Measurements from ENCODE around the gene IRX2. TPM values are rescaled to one million over a fixed set of nuclear protein-coding genes. Genes with fewer than 3 reads are reported as not detected.

Gene IRX2
- not detected in 2 replicates for total RNA-seq
- polyA plus RNA-seq: not detected in 2 replicates
- not detected in 2 replicates for polyA plus RNA-seq (2011; cell fraction: cytosol; rRNA removed)
- polyA plus RNA-seq (2011; cell fraction: nucleus; rRNA removed): not detected in 2 replicates
- polyA plus RNA-seq (2012): not detected in 2 replicates
- not detected in 2 replicates for polyA minus RNA-seq
- polyA minus RNA-seq (2011; cell fraction: cytosol; rRNA and poly(A)+ RNA removed): not detected
- not detected in 2 replicates for polyA minus RNA-seq (2011; cell fraction: nucleus; rRNA and poly(A)+ RNA removed)
- Bru-seq, nascent RNA: not detected
- percentile 11 among the genes with signal in this experiment for BruChase-seq, experiment 1, labeled RNA remaining after a 6-hour chase
- BruChase-seq, experiment 2, labeled RNA remaining after a 2-hour chase: percentile 14 among the genes with signal in this experiment
- long read RNA-seq: 0 reads

DNA sequence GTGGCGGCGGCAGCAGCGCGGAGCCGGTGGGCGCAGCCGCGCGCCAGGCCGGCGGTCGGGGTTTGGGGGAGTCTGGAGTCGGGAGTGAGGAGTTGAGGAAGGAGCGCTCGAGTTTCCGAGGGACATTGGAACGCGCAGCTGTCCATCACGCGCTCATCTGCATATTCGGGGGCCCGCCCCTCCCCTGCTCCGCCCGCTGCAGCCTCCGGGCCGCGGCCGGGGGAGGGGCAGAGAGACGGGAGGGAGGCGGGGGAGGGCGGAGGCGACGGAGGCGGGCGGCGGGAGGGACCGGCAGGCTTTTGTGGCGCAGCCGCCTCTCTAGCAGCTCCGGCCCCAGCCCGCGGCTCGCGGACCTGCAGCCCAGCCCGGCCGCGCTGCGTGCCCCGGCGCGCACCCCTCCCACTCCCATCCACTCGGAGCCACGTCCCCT lies at the start of gene IRX2:
Gene IRX2 (minus strand): TSS at position 86 of the 430 bp plus-strand sequence. CDS start 264 bp downstream, outside the sequence.
- Histone ChIP-seq H3K36me3 (ENCODE audit: control insufficient read depth in 2 of 2, extremely low read depth in 1 of 2, insufficient read depth in 2 of 2, low read length in 2 of 2) (no peaks in the 10 kb centered on the region), H3K4me3 (replicated peaks in 1 of 3; ENCODE audit: insufficient read depth in 1 of 3, low read depth in 1 of 3, low read length in 3 of 3) (no peak within 1 kb of the TSS), H3K4me1 (ENCODE audit: control insufficient read depth, extremely low read depth, insufficient read depth, low read length) (no peaks in the 10 kb centered on the region), H3K9me1 (replicated peaks; ENCODE audit: control insufficient read depth, extremely low read depth, insufficient read depth, low read length) (no peaks in the 10 kb centered on the region), H3K4me2 (ENCODE audit: insufficient read depth, low read length) (no peak within 1 kb of the TSS), H3K9me3 (replicated peaks; ENCODE audit: control insufficient read depth, insufficient read depth, low read length) (no peaks in the 10 kb centered on the region), H2AFZ (ENCODE audit: low read depth, low read length) (no peak within 1 kb of the TSS), H3K27me3 (ENCODE audit: control insufficient read depth in 2 of 2, insufficient read depth in 2 of 2, low read length in 2 of 2) (peaks cover 57 to 86% of the 10 kb centered on the region in 2 experiments), H4K20me1 (replicated peaks; ENCODE audit: control insufficient read depth, extremely low read depth, insufficient read depth, low read length) (no peaks in the 10 kb centered on the region), H3K9ac (replicated peaks; ENCODE audit: extremely low read depth, insufficient read depth, low read length) (no peak within 1 kb of the TSS), H3K27ac (ENCODE audit: insufficient read depth, low read depth, low read length) (no peak within 1 kb of the TSS), H3K79me2 (ENCODE audit: control insufficient read depth, insufficient read depth, low read length) (no peaks in the 10 kb centered on the region)
- POLR2A ChIA-PET: no interaction called here
- CTCF ChIA-PET: no interaction called here
- dilution Hi-C loops (cut with MboI; ENCODE audit: extremely low pct_ligation_motif_present, low sequenced_read_pairs): no loop called here
- intact Hi-C loops (cut with micrococcal nuclease): no loop called here
- DNase-seq (ENCODE audit: low read depth, low spot score) (no peak), FAIRE-seq (no peak)
- BruUV-seq (replicated peaks): no TSS peak
- TF ChIP-seq GATA2 (IDR thresholded peaks at IDR 0.05; ENCODE audit: insufficient read depth, insufficient read length, low read depth, low read length) (no peak), FOS (IDR thresholded peaks at IDR 0.05; ENCODE audit: borderline replicate concordance, insufficient read depth, low read length) (no peak), POLR2AphosphoS5 (IDR thresholded peaks at IDR 0.05; ENCODE audit: insufficient read depth, low read depth, low read length) (no peak), EZH2 (IDR thresholded peaks at IDR 0.05; ENCODE audit: borderline replicate concordance, low read depth, low read length, severe bottlenecking) (no peak), POLR2A (IDR thresholded peaks at IDR 0.05; ENCODE audit: low read depth, low read length) (no peak), JUN (IDR thresholded peaks at IDR 0.05; ENCODE audit: borderline replicate concordance, insufficient read depth, insufficient read length, low read depth) (no peak), MYC (IDR thresholded peaks at IDR 0.05; ENCODE audit: low read depth, low read length) (no peak)
- TF ChIP-seq, protein P1, sequence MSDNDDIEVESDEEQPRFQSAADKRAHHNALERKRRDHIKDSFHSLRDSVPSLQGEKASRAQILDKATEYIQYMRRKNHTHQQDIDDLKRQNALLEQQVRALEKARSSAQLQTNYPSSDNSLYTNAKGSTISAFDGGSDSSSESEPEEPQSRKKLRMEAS (IDR thresholded peaks at IDR 0.05; ENCODE audit: insufficient read depth, insufficient read length): no peak
- TF ChIP-seq, protein P2, sequence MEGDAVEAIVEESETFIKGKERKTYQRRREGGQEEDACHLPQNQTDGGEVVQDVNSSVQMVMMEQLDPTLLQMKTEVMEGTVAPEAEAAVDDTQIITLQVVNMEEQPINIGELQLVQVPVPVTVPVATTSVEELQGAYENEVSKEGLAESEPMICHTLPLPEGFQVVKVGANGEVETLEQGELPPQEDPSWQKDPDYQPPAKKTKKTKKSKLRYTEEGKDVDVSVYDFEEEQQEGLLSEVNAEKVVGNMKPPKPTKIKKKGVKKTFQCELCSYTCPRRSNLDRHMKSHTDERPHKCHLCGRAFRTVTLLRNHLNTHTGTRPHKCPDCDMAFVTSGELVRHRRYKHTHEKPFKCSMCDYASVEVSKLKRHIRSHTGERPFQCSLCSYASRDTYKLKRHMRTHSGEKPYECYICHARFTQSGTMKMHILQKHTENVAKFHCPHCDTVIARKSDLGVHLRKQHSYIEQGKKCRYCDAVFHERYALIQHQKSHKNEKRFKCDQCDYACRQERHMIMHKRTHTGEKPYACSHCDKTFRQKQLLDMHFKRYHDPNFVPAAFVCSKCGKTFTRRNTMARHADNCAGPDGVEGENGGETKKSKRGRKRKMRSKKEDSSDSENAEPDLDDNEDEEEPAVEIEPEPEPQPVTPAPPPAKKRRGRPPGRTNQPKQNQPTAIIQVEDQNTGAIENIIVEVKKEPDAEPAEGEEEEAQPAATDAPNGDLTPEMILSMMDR (IDR thresholded peaks at IDR 0.05; ENCODE audit: extremely low read depth in 1 of 2, insufficient read depth in 1 of 2, low read depth in 1 of 2, low read length in 2 of 2): no peak
